Fibroblast of pulmonary artery (primary cell): ENCODE measurements around the gene METTL3.

ENCODE experiments used
- DNase-seq: peaks from one replicate; pipeline ENCODE4 v3.0.0-alpha.2; 2010; ENCODE audit warnings: low read depth
- H3K4me3 ChIP-seq: replicated peaks from 2 replicates; pipeline ENCODE4 v1.5.1; 2011; ENCODE audit warnings: low read depth, mild to moderate bottlenecking, control low read depth, low read length, moderate library complexity
- TF ChIP-seq, protein P1 (sequence below): IDR thresholded peaks from 2 replicates; pipeline ENCODE4 v1.5.1; 2011; ENCODE audit warnings: mild to moderate bottlenecking, control low read depth, low read length, inconsistent platforms; ENCODE audit errors: missing control alignments

The METTL3 gene

DNA sequence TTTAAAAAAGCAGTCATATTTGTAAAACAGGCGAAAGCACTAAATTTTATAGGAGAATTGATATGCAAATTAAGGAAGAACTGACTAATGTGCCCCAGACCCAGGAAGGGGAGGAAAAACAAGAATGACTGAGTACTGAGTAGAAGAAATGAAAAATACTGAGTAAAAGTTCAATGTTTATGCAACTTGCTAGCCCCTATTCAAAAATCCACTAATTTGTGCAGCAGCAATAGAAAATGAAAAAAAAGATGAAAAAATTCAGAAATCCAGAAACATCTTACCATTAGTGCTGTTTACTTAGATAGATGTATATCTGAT, 61.3 kb downstream of the METTL3 start:
- TF ChIP-seq, protein P1, sequence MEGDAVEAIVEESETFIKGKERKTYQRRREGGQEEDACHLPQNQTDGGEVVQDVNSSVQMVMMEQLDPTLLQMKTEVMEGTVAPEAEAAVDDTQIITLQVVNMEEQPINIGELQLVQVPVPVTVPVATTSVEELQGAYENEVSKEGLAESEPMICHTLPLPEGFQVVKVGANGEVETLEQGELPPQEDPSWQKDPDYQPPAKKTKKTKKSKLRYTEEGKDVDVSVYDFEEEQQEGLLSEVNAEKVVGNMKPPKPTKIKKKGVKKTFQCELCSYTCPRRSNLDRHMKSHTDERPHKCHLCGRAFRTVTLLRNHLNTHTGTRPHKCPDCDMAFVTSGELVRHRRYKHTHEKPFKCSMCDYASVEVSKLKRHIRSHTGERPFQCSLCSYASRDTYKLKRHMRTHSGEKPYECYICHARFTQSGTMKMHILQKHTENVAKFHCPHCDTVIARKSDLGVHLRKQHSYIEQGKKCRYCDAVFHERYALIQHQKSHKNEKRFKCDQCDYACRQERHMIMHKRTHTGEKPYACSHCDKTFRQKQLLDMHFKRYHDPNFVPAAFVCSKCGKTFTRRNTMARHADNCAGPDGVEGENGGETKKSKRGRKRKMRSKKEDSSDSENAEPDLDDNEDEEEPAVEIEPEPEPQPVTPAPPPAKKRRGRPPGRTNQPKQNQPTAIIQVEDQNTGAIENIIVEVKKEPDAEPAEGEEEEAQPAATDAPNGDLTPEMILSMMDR, result no peak
- H3K4me3 ChIP-seq, result no peak overlapping the region
- no peak for DNase-seq
